Endodermal cell (in vitro differentiated cells): ENCODE results near the gene MEF2A. TPM values are rescaled to one million over a fixed set of nuclear protein-coding genes. Genes with fewer than 3 reads are reported as not detected.

Experiments used
- DNase-seq: peaks from one replicate; pipeline ENCODE4 v3.0.0-alpha.2; 2017
- H3K27ac ChIP-seq: 2 replicates; pipeline ENCODE4 v1.5.1; 2013; ENCODE audit warnings: mild to moderate bottlenecking, low read depth, low read length, moderate library complexity
- H3K27me3 ChIP-seq: 2 replicates; pipeline ENCODE4 v1.6.1; 2013; ENCODE audit warnings: mild to moderate bottlenecking, low read length, moderate library complexity; ENCODE audit not compliant: insufficient read depth, control insufficient read depth, poor library complexity, severe bottlenecking
- H3K36me3 ChIP-seq: 2 replicates; pipeline ENCODE4 v1.7.0; 2013; ENCODE audit warnings: mild to moderate bottlenecking, low read length, moderate library complexity; ENCODE audit not compliant: control insufficient read depth, insufficient read depth
- H3K4me1 ChIP-seq: one replicate; pipeline ENCODE4 v1.7.0; 2013; ENCODE audit warnings: low read length; ENCODE audit not compliant: control insufficient read depth, insufficient read depth
- H3K4me3 ChIP-seq: 2 replicates; pipeline ENCODE4 v1.5.1; 2013; ENCODE audit warnings: mild to moderate bottlenecking, low read length, moderate library complexity
- H3K9ac ChIP-seq: 2 replicates; pipeline ENCODE4 v1.6.1; 2013; ENCODE audit warnings: mild to moderate bottlenecking, low read length, moderate library complexity; ENCODE audit not compliant: poor library complexity, severe bottlenecking; ENCODE audit errors: extremely low read depth
- H3K9me3 ChIP-seq: 2 replicates; pipeline ENCODE4 v1.6.1; 2013; ENCODE audit warnings: mild to moderate bottlenecking, low read length, moderate library complexity; ENCODE audit not compliant: control insufficient read depth
- H3K27ac Mint-ChIP-seq: 2 replicates; pipeline ENCODE4 v1.8.0; 2020; ENCODE audit warnings: mixed read lengths
- H3K27me3 Mint-ChIP-seq: 2 replicates; pipeline ENCODE4 v1.8.0; 2021; ENCODE audit warnings: mild to moderate bottlenecking, mixed read lengths; ENCODE audit not compliant: insufficient read depth
- H3K36me3 Mint-ChIP-seq: 2 replicates; pipeline ENCODE4 v1.8.0; 2020; ENCODE audit warnings: low read depth, mixed read lengths
- H3K4me1 Mint-ChIP-seq: 2 replicates; pipeline ENCODE4 v1.8.0; 2020; ENCODE audit warnings: mixed read lengths
- H3K4me3 Mint-ChIP-seq: 2 replicates; pipeline ENCODE4 v1.8.0; 2020; ENCODE audit warnings: mild to moderate bottlenecking, moderate library complexity, mixed read lengths
- H3K9me3 Mint-ChIP-seq: 2 replicates; pipeline ENCODE4 v1.8.0; 2020; ENCODE audit warnings: mild to moderate bottlenecking, mixed read lengths
- CTCF ChIP-seq: fragments of 200-600 bp; sonication (generic); conservative IDR thresholded peaks from 2 replicates; pipeline ENCODE4 v1.5.0; 2021; ENCODE audit warnings: antibody characterized with exemption, mild to moderate bottlenecking
- WGBS, 2 experiments: methylation state at CpG; one replicate each; pipeline versions ENCODE4 v1.1.5 to v1.1.7; 2013; ENCODE audit warnings: missing lambda C conversion rate in 2 of 2, mixed read lengths in 1 of 2; ENCODE audit not compliant: insufficient coverage in 1 of 2, insufficient read length in 1 of 2; 5-methylcytosine and 5-hydroxymethylcytosine counted together
- total RNA-seq, 2 donors: library from RNA; stranded (reverse); fragmentation: NEBNext Ultra II Directional in 1 of 2; extraction: Animal tissue kit (Norgen Biotek cat#: 25700) in 1 of 2; gene quantifications; 2 replicates in 1 of 2; 3 replicates in 1 of 2; pipeline ENCODE4 v1.2.1, GENCODE V29; 2021

MEF2A gene
- total RNA-seq, 2 donors from 2014 or later: 23.5 to 28.6 TPM

- no peak overlapping the region for H3K4me3 ChIP-seq
- Mint-ChIP-seq H3K4me3 (no peak overlapping the region), H3K36me3 (peaks cover 27% of the 10 kb centered on the region), H3K27ac (no peak overlapping the region), H3K4me1 (peaks cover 7% of the 10 kb centered on the region), H3K9me3 (no peaks in the 10 kb centered on the region), H3K27me3 (no peaks in the 10 kb centered on the region)
- H3K9me3 ChIP-seq: no peaks in the 10 kb centered on the region
- H3K36me3 ChIP-seq: peaks cover 34% of the 10 kb centered on the region
- no peaks in the 10 kb centered on the region for H3K27me3 ChIP-seq
- no peaks in the 10 kb centered on the region for H3K4me1 ChIP-seq
- H3K9ac ChIP-seq: no peak overlapping the region
- no peak for DNase-seq
- 92 to 93% methylated on average over 15 to 19 of the region's 19 CpGs for WGBS, 2 experiments
- no peak for TF ChIP-seq CTCF
- H3K27ac ChIP-seq: no peak overlapping the region
These were observed 151.6 kb downstream of the MEF2A start for GRCh38 chr15:99717161-99718009.

GRCh38 chr15:99718421-99718820 lies 152.6 kb downstream of the MEF2A start:
- H3K27ac ChIP-seq: no peak overlapping the region
- H3K4me1 ChIP-seq: no peaks in the 10 kb centered on the region

GRCh38 chr15:99719096-99719541 lies 153.3 kb downstream of the MEF2A start:
- no peak overlapping the region for H3K4me3 Mint-ChIP-seq
- DNase-seq: no peak
- WGBS, 2 experiments: 94 to 100% methylated on average over 2 to 5 of the region's 5 CpGs
- TF ChIP-seq CTCF: no peak
- H3K36me3 Mint-ChIP-seq: peaks cover 21% of the 10 kb centered on the region
- no peak overlapping the region for H3K27ac ChIP-seq
- H3K4me1 ChIP-seq: no peaks in the 10 kb centered on the region
- H3K27me3 Mint-ChIP-seq: no peaks in the 10 kb centered on the region
- no peaks in the 10 kb centered on the region for H3K27me3 ChIP-seq
- no peak overlapping the region for H3K4me3 ChIP-seq
- no peak overlapping the region for H3K27ac Mint-ChIP-seq
- no peaks in the 10 kb centered on the region for H3K9me3 Mint-ChIP-seq
- H3K9me3 ChIP-seq: no peaks in the 10 kb centered on the region
- H3K4me1 Mint-ChIP-seq: peaks cover 6% of the 10 kb centered on the region
- H3K9ac ChIP-seq: no peak overlapping the region
- peaks cover 19% of the 10 kb centered on the region for H3K36me3 ChIP-seq

More at GRCh38 chr15:99718421-99718820, 152.6 kb downstream of the MEF2A start:
- H3K27me3 ChIP-seq: no peaks in the 10 kb centered on the region
- peaks cover 21% of the 10 kb centered on the region for H3K36me3 Mint-ChIP-seq
- no peak for DNase-seq
- TF ChIP-seq CTCF: no peak
- no peaks in the 10 kb centered on the region for H3K27me3 Mint-ChIP-seq
- H3K36me3 ChIP-seq: peaks cover 26% of the 10 kb centered on the region
- no peak overlapping the region for H3K9ac ChIP-seq
- no peak overlapping the region for H3K27ac Mint-ChIP-seq
- no peaks in the 10 kb centered on the region for H3K9me3 Mint-ChIP-seq
- H3K4me1 Mint-ChIP-seq: peaks cover 6% of the 10 kb centered on the region
- H3K4me3 ChIP-seq: no peak overlapping the region
- WGBS, 2 experiments: 94 to 98% methylated on average over 4 of the region's 4 CpGs
- H3K9me3 ChIP-seq: no peaks in the 10 kb centered on the region
- H3K4me3 Mint-ChIP-seq: no peak overlapping the region
